Measurements from ENCODE around the gene TUBA4B. TPM values are rescaled to one million over a fixed set of nuclear protein-coding genes. Genes with fewer than 3 reads are reported as not detected.
"Not testable (repeated sequence)": the region's sequence is repeated elsewhere in the genome, so short reads cannot be mapped to it uniquely, and the experiment has no call there.

Gene TUBA4B
- total RNA-seq, 1 donor from 2014 or later, result not detected

DNA sequence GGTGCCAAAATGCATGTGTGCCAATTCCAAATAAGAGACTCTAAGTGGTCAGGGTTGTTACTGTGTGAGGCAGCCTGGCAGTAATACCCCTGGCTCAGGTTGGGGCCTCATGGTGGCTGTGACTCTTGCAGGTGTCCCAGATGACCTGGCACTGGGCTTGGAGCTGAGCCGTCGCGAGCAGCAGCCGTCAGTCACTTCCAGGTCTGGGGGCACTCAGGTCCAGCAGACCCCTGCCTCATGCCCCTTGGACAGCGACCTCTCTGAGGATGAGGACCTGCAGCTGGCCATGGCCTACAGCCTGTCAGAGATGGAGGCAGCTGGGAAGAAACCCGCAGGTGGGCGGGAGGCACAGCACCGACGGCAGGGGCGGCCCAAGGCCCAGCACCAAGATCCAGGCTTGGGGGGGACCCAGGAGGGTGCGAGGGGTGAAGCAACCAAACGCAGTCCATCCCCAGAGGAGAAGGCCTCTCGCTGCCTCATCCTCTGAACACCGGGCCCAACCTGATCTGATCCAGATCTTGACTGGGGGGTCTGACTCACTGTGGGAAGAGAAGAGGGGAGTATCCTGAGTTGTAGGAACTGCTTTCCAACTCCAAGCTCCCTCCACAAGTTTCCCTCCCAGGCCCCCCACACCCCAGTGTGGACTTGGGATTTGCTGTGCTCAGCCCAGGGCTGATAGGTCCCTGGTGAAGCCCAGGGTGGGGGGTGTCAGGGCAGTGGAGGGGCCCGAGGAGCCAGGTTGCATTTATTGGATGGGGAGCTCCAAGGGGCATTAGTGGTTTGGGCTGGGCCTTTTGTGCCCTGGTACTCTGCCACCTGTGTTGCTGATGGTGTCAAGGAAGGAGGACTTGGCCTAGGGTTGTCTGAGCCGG is 31.7 kb downstream of the TUBA4B start:
- peaks cover 5% of the 10 kb centered on the region for H3K36me3 Mint-ChIP-seq (ENCODE audit: insufficient read depth)
- H3K9me3 Mint-ChIP-seq (ENCODE audit: low read depth), result no peaks in the 10 kb centered on the region

DNA sequence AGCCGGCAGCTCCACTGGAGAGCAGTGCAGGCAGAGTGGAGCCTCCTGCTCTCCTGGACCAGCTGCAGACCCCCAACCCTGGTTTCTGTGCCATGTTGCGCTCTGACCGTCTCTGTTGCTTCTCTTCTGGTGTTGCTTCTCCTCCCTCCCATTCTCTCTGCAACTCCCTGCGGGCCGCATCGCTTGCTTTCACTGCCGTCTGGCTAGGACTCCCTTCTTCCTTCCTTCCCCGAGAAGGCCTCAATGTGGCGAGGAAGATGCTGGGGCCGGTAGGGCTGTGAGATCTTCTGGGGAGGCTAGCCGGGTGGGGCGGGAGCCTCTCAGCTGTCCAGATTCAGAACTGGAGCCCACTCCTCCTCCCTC is 32.3 kb downstream of the TUBA4B start:
- no peaks in the 10 kb centered on the region for H3K9me3 Mint-ChIP-seq (ENCODE audit: low read depth)
- TF ChIP-seq, protein P1, sequence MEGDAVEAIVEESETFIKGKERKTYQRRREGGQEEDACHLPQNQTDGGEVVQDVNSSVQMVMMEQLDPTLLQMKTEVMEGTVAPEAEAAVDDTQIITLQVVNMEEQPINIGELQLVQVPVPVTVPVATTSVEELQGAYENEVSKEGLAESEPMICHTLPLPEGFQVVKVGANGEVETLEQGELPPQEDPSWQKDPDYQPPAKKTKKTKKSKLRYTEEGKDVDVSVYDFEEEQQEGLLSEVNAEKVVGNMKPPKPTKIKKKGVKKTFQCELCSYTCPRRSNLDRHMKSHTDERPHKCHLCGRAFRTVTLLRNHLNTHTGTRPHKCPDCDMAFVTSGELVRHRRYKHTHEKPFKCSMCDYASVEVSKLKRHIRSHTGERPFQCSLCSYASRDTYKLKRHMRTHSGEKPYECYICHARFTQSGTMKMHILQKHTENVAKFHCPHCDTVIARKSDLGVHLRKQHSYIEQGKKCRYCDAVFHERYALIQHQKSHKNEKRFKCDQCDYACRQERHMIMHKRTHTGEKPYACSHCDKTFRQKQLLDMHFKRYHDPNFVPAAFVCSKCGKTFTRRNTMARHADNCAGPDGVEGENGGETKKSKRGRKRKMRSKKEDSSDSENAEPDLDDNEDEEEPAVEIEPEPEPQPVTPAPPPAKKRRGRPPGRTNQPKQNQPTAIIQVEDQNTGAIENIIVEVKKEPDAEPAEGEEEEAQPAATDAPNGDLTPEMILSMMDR (IDR thresholded peaks at IDR 0.05; ENCODE audit: unreplicated experiment), result no peak
- no peaks in the 10 kb centered on the region for H3K27me3 Mint-ChIP-seq
- H3K4me1 Mint-ChIP-seq (ENCODE audit: low read depth), result peaks cover under 1% of the 10 kb centered on the region
- DNase-seq (ENCODE audit: low spot score, unreplicated experiment), result no peak
- H3K4me3 Mint-ChIP-seq (ENCODE audit: low read depth), result no peak overlapping the region
- H3K36me3 Mint-ChIP-seq (ENCODE audit: insufficient read depth), result peaks cover 5% of the 10 kb centered on the region
- H3K27ac Mint-ChIP-seq, result no peak overlapping the region

More for the DNA sequence above, 31.7 kb downstream of the TUBA4B start:
- H3K4me1 Mint-ChIP-seq (ENCODE audit: low read depth), result peaks cover 5% of the 10 kb centered on the region
- H3K4me3 Mint-ChIP-seq (ENCODE audit: low read depth), result no peak overlapping the region
- DNase-seq (ENCODE audit: low spot score, unreplicated experiment), result no peak
- TF ChIP-seq, protein P1 (IDR thresholded peaks at IDR 0.05; ENCODE audit: unreplicated experiment), result no peak
- no peak overlapping the region for H3K27ac Mint-ChIP-seq
- H3K27me3 Mint-ChIP-seq, result no peaks in the 10 kb centered on the region

DNA sequence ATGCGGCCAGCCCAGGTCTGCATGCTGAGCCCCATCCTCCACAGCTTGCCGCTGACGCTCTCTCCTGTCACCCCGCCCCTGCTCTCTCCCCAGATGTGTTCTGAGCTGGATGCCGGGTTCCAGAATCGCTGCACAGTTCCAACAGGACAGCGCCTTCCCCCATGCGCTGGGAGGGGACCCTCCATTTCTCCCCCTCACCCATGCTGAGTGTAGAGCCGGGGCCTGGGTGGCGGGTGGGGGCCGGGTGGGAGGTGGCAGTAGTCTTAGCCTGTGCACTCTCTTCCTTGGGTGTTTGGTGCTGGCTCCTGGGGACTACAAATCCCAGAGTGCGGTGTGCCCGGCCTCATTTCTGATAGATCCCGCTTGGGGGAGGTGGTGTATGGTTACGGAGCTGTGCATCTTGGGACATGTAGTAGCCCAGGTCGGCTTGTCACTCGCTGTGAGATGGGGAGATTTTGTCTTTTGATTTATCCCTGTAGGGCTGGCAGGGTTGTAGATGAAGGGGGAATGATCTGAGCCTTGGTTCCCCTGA is 32.9 kb downstream of the TUBA4B start:
- TF ChIP-seq, protein P1 (IDR thresholded peaks at IDR 0.05; ENCODE audit: unreplicated experiment), result no peak
- Mint-ChIP-seq H3K4me3 (ENCODE audit: low read depth) (no peak overlapping the region), H3K4me1 (ENCODE audit: low read depth) (no peaks in the 10 kb centered on the region), H3K9me3 (ENCODE audit: low read depth) (no peaks in the 10 kb centered on the region), H3K36me3 (ENCODE audit: insufficient read depth) (peaks cover 5% of the 10 kb centered on the region), H3K27ac (no peak overlapping the region), H3K27me3 (no peaks in the 10 kb centered on the region)
- no peak for DNase-seq (ENCODE audit: low spot score, unreplicated experiment)

DNA sequence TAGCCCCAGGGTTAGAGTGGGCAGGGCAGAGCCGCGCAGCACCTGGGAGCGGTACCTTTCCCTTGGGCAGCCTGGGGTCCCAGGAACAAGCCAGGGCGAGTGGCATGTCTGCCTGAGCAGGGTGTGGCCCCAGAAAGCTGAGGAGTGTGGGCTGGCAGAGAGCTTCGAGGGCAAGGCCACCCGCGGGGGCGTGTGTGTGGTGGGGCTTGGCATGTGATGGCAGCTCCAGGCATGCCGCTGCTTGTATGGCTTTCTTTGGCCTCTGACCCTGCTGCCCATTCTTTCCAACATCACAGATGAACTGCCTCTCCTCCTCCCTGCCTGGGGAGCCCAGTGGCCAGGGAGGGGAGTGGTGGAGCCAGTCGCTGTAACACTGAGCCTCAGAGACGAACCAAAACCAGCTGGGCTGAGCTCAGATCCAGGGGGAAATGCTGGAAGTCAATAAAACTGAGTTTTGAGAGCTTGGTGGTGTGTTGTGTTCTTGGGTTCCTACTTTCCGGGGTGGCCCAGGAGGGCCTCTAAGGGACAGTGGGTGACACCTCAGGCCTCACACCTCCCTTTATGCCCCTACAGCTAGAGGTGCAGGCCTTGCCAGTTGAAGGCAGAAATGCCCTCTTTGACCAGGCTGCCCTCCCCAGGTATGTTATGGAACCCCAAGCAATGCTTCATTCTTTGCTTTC is 33.5 kb downstream of the TUBA4B start:
- no peaks in the 10 kb centered on the region for H3K27me3 Mint-ChIP-seq
- no peaks in the 10 kb centered on the region for H3K4me1 Mint-ChIP-seq (ENCODE audit: low read depth)
- peaks cover 5% of the 10 kb centered on the region for H3K36me3 Mint-ChIP-seq (ENCODE audit: insufficient read depth)
- peak overlapping the region; percentile 77 for H3K27ac Mint-ChIP-seq
- H3K4me3 Mint-ChIP-seq (ENCODE audit: low read depth), result no peak overlapping the region
- TF ChIP-seq, protein P1 (IDR thresholded peaks at IDR 0.05; ENCODE audit: unreplicated experiment), result no peak
- no peaks in the 10 kb centered on the region for H3K9me3 Mint-ChIP-seq (ENCODE audit: low read depth)
- DNase-seq (ENCODE audit: low spot score, unreplicated experiment), result no peak

DNA sequence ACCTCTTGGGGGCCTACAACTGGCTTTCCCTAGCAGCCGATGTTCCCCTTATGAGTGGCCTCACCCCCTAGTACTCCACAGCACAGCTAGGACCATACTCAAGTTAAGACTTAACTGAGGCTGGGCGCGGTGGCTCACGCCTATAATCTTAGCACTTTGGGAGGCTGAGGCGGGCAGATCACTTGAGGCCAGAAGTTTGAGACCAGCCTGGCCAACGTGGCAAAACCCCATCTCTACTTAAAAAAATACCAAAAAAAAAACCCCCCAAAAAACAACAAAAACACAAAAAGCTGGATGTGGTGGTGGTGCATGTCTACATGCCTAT is 34.0 kb downstream of the TUBA4B start:
- not testable (repeated sequence) for H3K36me3 Mint-ChIP-seq (ENCODE audit: insufficient read depth); H3K27me3 Mint-ChIP-seq; H3K4me1 Mint-ChIP-seq (ENCODE audit: low read depth); H3K9me3 Mint-ChIP-seq (ENCODE audit: low read depth); H3K27ac Mint-ChIP-seq; DNase-seq (ENCODE audit: low spot score, unreplicated experiment); H3K4me3 Mint-ChIP-seq (ENCODE audit: low read depth)

All from progenitor cell of endocrine pancreas (in vitro differentiated cells).